Ureter (tissue), 1 donor: ENCODE data around the gene DOK3. TPM values are rescaled to one million over a fixed set of nuclear protein-coding genes. Genes with fewer than 3 reads are reported as not detected.

Experiments
- DNase-seq: peaks from one replicate; pipeline ENCODE4 v3.0.0-alpha.2; 2020; ENCODE audit warnings: low spot score
- total RNA-seq: library from RNA; stranded (reverse); gene quantifications from one replicate; pipeline ENCODE4 v1.2.4, GENCODE V29; 2023
- donor health status: DM: yes; HTN: yes; CAD: no.

DOK3 gene
- total RNA-seq, 1 donor from 2014 or later, result 7.9 TPM

- DNase-seq, result no peak
Measured at GRCh38 chr5:177483994-177484901, 25.4 kb downstream of the DOK3 start.

- no peak for DNase-seq
Measured at GRCh38 chr5:177483042-177483441, 26.6 kb downstream of the DOK3 start.

GRCh38 chr5:177482359-177482795 is 27.2 kb downstream of the DOK3 start:
- no peak for DNase-seq

GRCh38 chr5:177479774-177480173 is 29.9 kb downstream of the DOK3 start:
- no peak for DNase-seq

- DNase-seq, result peak; percentile 90
Measured at GRCh38 chr5:177478711-177479646, 30.6 kb downstream of the DOK3 start.

- no peak for DNase-seq
Measured at GRCh38 chr5:177477701-177478477, 31.7 kb downstream of the DOK3 start.

GRCh38 chr5:177476531-177477233 is 32.9 kb downstream of the DOK3 start:
- no peak for DNase-seq

GRCh38 chr5:177475563-177476427 is 33.8 kb downstream of the DOK3 start:
- no peak for DNase-seq

- DNase-seq, result no peak
Measured at GRCh38 chr5:177474846-177475562, 34.6 kb downstream of the DOK3 start.

- DNase-seq, result no peak
Measured at GRCh38 chr5:177474002-177474476, 35.6 kb downstream of the DOK3 start.

- DNase-seq, result no peak
Measured at GRCh38 chr5:177473443-177474001, 36.1 kb downstream of the DOK3 start, which contains the start of gene DBN1. Gene DBN1 (minus strand): TSS chr5:177473634. CDS start chr5:177473521, 113 bp downstream.

GRCh38 chr5:177472460-177473442 is 36.9 kb downstream of the DOK3 start:
- no peak for DNase-seq

- DNase-seq, result no peak
Measured at GRCh38 chr5:177471610-177472356, 37.8 kb downstream of the DOK3 start.

- no peak for DNase-seq
Measured at GRCh38 chr5:177470759-177471536, 38.7 kb downstream of the DOK3 start.

- DNase-seq, result no peak
Measured at GRCh38 chr5:177469750-177470525, 39.7 kb downstream of the DOK3 start.
